GM21360 (cell line): Measurements from ENCODE around the gene ATOX1.
"Not testable (repeated sequence)": the region's sequence is repeated elsewhere in the genome, so short reads cannot be mapped to it uniquely, and the experiment has no call there.

Experiments used
- ATAC-seq: cut with Tn5 transposase; IDR thresholded peaks from one replicate; pipeline ENCODE4 v1.9.1; 2021; ENCODE audit warnings: mild to moderate bottlenecking, moderate library complexity; ENCODE audit not compliant: unreplicated experiment

The ATOX1 gene

GRCh38 chr5:151758430-151759241, at the start of gene ATOX1:
Gene ATOX1, minus strand, starts transcription at chr5:151758631. Its CDS starts 80 bp downstream, at chr5:151758551.
- ATAC-seq: peak; percentile 98

GRCh38 chr5:151805414-151806223, 47.2 kb upstream of the ATOX1 start:
- ATAC-seq: no peak

- no peak for ATAC-seq
These were observed 42.1 kb upstream of the ATOX1 start for GRCh38 chr5:151800532-151800931.

- no peak for ATAC-seq
These were observed 41.0 kb upstream of the ATOX1 start for GRCh38 chr5:151799407-151799806.

GRCh38 chr5:151798674-151799073, 40.2 kb upstream of the ATOX1 start:
- ATAC-seq: no peak

- no peak for ATAC-seq
These were observed 37.0 kb upstream of the ATOX1 start for GRCh38 chr5:151795426-151795825.

- ATAC-seq: no peak
These were observed 34.9 kb upstream of the ATOX1 start for GRCh38 chr5:151793358-151793757.

GRCh38 chr5:151787817-151788216, 29.4 kb upstream of the ATOX1 start:
- no peak for ATAC-seq

GRCh38 chr5:151786468-151786867, 28.0 kb upstream of the ATOX1 start:
- no peak for ATAC-seq

- no peak for ATAC-seq
These were observed 25.7 kb upstream of the ATOX1 start for GRCh38 chr5:151784141-151784540.

GRCh38 chr5:151783664-151784063, 25.2 kb upstream of the ATOX1 start:
- ATAC-seq: not testable (repeated sequence)

- ATAC-seq: no peak
These were observed 22.8 kb upstream of the ATOX1 start for GRCh38 chr5:151781201-151781600.

- no peak for ATAC-seq
These were observed 21.9 kb upstream of the ATOX1 start for GRCh38 chr5:151780348-151780747.

- ATAC-seq: no peak
These were observed 21.2 kb upstream of the ATOX1 start for GRCh38 chr5:151779531-151780125.

GRCh38 chr5:151775025-151775606, 16.7 kb upstream of the ATOX1 start:
- no peak for ATAC-seq

- no peak for ATAC-seq
These were observed 15.5 kb upstream of the ATOX1 start for GRCh38 chr5:151773951-151774350.

- no peak for ATAC-seq
These were observed 14.6 kb upstream of the ATOX1 start for GRCh38 chr5:151772846-151773561.

- peak; percentile 5 for ATAC-seq
These were observed 13.8 kb upstream of the ATOX1 start for GRCh38 chr5:151772029-151772845.

GRCh38 chr5:151771259-151772028, 13.0 kb upstream of the ATOX1 start, which contains the start of gene G3BP1:
Gene G3BP1, plus strand, starts transcription at chr5:151771954. Its CDS starts 14,667 bp downstream, at chr5:151786621.
- ATAC-seq: peak; percentile 79
